ENCODE data around the gene KLHL29. TPM values are rescaled to one million over a fixed set of nuclear protein-coding genes. Genes with fewer than 3 reads are reported as not detected.

Gene KLHL29
- total and polyA plus RNA-seq, 10 of the 15 experiments (the other 5 are each of a cell fraction or from before 2014, with no cell fraction given): 1.4 to 19.5 (median 6.1) TPM

- TF ChIP-seq ETV6 (conservative IDR thresholded peaks at IDR 0.05 in 1 of 2, IDR thresholded peaks at IDR 0.05 in 1 of 2; ENCODE audit: borderline replicate concordance in 1 of 2, low read depth in 1 of 2) (no peak), RAD51 (IDR thresholded peaks at IDR 0.05) (no peak)
Observed at GRCh38 chr2:23464905-23465537, 80.0 kb downstream of the KLHL29 start (continued).

- Histone ChIP-seq H3K79me2 (ENCODE audit: control insufficient read depth, insufficient read depth, low read length) (no peaks in the 10 kb centered on the region), H2AFZ (ENCODE audit: control insufficient read depth, low read depth, low read length) (no peak overlapping the region), H3K4me2 (ENCODE audit: control insufficient read depth, insufficient read depth) (no peak overlapping the region), H3K9ac (ENCODE audit: control insufficient read depth, insufficient read depth, low read length) (no peak overlapping the region), H3K4me1 (ENCODE audit: control insufficient read depth, insufficient read depth, low read length) (no peaks in the 10 kb centered on the region), H3K36me3 (ENCODE audit: control insufficient read depth in 2 of 2, insufficient read depth in 2 of 2, low read length in 1 of 2) (no peaks in the 10 kb centered on the region; a peak in 1 of 4 replicates), H3K27ac (ENCODE audit: control insufficient read depth, insufficient read depth) (no peak overlapping the region), H3K27me3 (replicated peaks in 1 of 2; ENCODE audit: control insufficient read depth in 2 of 2, insufficient read depth in 2 of 2, low read length in 1 of 2) (no peaks in the 10 kb centered on the region), H4K20me1 (ENCODE audit: control insufficient read depth, insufficient read depth) (no peaks in the 10 kb centered on the region), H3K9me3 (replicated peaks; ENCODE audit: control insufficient read depth, insufficient read depth, low read length) (no peaks in the 10 kb centered on the region), H3K4me3 (no peak overlapping the region)
- no peak for FAIRE-seq
- BruUV-seq (replicated peaks): no TSS peak
- in situ Hi-C loops (cut with MboI) (no loop called here), intact Hi-C loops (cut with micrococcal nuclease; ENCODE audit: unreplicated experiment) (no loop called here)
- ATAC-seq: no peak
- POLR2A ChIA-PET: no interaction called here
- RAD21 ChIA-PET (ENCODE audit: unreplicated experiment): no interaction called here
- 47% methylated on average over 9 of the region's 9 CpGs for WGBS (ENCODE audit: insufficient coverage, insufficient replicate concordance, low lambda C conversion rate, missing lambda C conversion rate)
- CTCF ChIA-PET: interaction anchor here (1.4 kb wide), 1 partner anchor 61 kb away, joined by 4 read pairs; no protein-coding TSS in a partner anchor
- DNase-seq (ENCODE audit: low read depth, low spot score): no peak
- TF ChIP-seq SPI1 (IDR thresholded peaks at IDR 0.05; ENCODE audit: borderline replicate concordance, insufficient read depth, low read depth, low read length) (no peak), CREB1 (IDR thresholded peaks at IDR 0.05; ENCODE audit: low read depth) (no peak), CTCF (IDR thresholded peaks at IDR 0.05 in 2 of 3, conservative IDR thresholded peaks at IDR 0.05 in 1 of 3; ENCODE audit: control insufficient read depth in 2 of 3, extremely low read depth in 1 of 3, insufficient read depth in 1 of 3, low read depth in 3 of 3, low read length in 3 of 3) (no peak), IRF4 (IDR thresholded peaks at IDR 0.05; ENCODE audit: low read depth, low read length) (no peak), RAD51 (IDR thresholded peaks at IDR 0.05) (no peak)
- SMC1A ChIA-PET (ENCODE audit: uncharacterized antibody, unreplicated experiment): no interaction called here
Observed at GRCh38 chr2:23465936-23466335, 81.0 kb downstream of the KLHL29 start.
